Peyer's patch (tissue), 4 donors: ENCODE results near the gene MOCS2. TPM values are rescaled to one million over a fixed set of nuclear protein-coding genes. Genes with fewer than 3 reads are reported as not detected.

Experiments used
- DNase-seq, 3 donors: peaks; one replicate each; pipeline ENCODE4 v3.0.0-alpha.2; 2017 to 2019
- H3K27ac ChIP-seq, 4 donors: fragments of 200-600 bp; sonication (generic); one replicate each; pipeline ENCODE4 v1.5.1; 2016 to 2019
- H3K27me3 ChIP-seq, 2 donors: fragments of 200-600 bp; sonication (generic); one replicate each; pipeline ENCODE4 v1.5.1; 2019
- H3K36me3 ChIP-seq, 3 donors: fragments of 200-600 bp; sonication (generic); one replicate each; pipeline ENCODE4 v1.5.1; 2016 to 2019
- H3K4me1 ChIP-seq, 4 donors: fragments of 200-600 bp; sonication (generic); one replicate each; pipeline ENCODE4 v1.5.1; 2016 to 2019
- H3K4me3 ChIP-seq, 4 donors: fragments of 200-600 bp; sonication (generic); 1 replicate in 3 of 4; 2 replicates in 1 of 4; pipeline ENCODE4 v1.5.1; 2016 to 2019; ENCODE audit warnings: mild to moderate bottlenecking in 1 of 4
- H3K9me3 ChIP-seq, 4 donors: fragments of 200-600 bp; sonication (generic); one replicate each; pipeline ENCODE4 v1.5.1; 2016 to 2019; ENCODE audit warnings: mild to moderate bottlenecking in 1 of 4
- POLR2A ChIP-seq, 2 donors: fragments of 450-650 bp; IDR thresholded peaks; one replicate each; pipeline ENCODE4 v1.5.1; 2017; ENCODE audit warnings: antibody characterized with exemption in 2 of 2, mild to moderate bottlenecking in 2 of 2, moderate library complexity in 2 of 2
- total RNA-seq, 4 donors: library from RNA; depleted of rRNA; stranded (reverse); fragments of >200 nt; gene quantifications; one replicate each; pipeline ENCODE4 v1.1.0, GENCODE V29; 2016
- TF ChIP-seq, protein P1 (sequence below), 6 experiments: fragments of 450-650 bp in 4 of 6; fragments of 200-600 bp in 2 of 6; sonication (generic) in 1 of 6; IDR thresholded peaks; one replicate each; pipeline ENCODE4 v1.5.1; 2017 to 2019; ENCODE audit warnings: antibody characterized with exemption in 6 of 6, mild to moderate bottlenecking in 3 of 6, moderate library complexity in 1 of 6

Gene MOCS2
- 10 to 100 TPM; 24.5 to 38.4 (median 31.3) TPM for total RNA-seq

GRCh38 chr5:53109443-53110127 lies at the start of gene MOCS2:
MOCS2 (minus strand) TSS chr5:53109757; CDS start chr5:53107174, 2,583 bp downstream.
- peak; percentile 85 to 96 (median 93) for DNase-seq
- no peaks in the 10 kb centered on the region for H3K9me3 ChIP-seq
- peak within 1 kb of the TSS; percentile 59 to 76 (median 73) for H3K4me3 ChIP-seq
- H3K27me3 ChIP-seq = no peaks in the 10 kb centered on the region
- H3K27ac ChIP-seq = peak within 1 kb of the TSS; percentile 73 to 87 (median 76)
- TF ChIP-seq POLR2A (IDR thresholded peaks at IDR 0.05) = peak; percentile 71 to 76
- TF ChIP-seq, protein P1, sequence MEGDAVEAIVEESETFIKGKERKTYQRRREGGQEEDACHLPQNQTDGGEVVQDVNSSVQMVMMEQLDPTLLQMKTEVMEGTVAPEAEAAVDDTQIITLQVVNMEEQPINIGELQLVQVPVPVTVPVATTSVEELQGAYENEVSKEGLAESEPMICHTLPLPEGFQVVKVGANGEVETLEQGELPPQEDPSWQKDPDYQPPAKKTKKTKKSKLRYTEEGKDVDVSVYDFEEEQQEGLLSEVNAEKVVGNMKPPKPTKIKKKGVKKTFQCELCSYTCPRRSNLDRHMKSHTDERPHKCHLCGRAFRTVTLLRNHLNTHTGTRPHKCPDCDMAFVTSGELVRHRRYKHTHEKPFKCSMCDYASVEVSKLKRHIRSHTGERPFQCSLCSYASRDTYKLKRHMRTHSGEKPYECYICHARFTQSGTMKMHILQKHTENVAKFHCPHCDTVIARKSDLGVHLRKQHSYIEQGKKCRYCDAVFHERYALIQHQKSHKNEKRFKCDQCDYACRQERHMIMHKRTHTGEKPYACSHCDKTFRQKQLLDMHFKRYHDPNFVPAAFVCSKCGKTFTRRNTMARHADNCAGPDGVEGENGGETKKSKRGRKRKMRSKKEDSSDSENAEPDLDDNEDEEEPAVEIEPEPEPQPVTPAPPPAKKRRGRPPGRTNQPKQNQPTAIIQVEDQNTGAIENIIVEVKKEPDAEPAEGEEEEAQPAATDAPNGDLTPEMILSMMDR (IDR thresholded peaks at IDR 0.05) = no peak
- H3K36me3 ChIP-seq = no peaks in the 10 kb centered on the region
- H3K4me1 ChIP-seq = peaks cover 0 to 28% (median 0%) of the 10 kb centered on the region in 4 donors

DNA sequence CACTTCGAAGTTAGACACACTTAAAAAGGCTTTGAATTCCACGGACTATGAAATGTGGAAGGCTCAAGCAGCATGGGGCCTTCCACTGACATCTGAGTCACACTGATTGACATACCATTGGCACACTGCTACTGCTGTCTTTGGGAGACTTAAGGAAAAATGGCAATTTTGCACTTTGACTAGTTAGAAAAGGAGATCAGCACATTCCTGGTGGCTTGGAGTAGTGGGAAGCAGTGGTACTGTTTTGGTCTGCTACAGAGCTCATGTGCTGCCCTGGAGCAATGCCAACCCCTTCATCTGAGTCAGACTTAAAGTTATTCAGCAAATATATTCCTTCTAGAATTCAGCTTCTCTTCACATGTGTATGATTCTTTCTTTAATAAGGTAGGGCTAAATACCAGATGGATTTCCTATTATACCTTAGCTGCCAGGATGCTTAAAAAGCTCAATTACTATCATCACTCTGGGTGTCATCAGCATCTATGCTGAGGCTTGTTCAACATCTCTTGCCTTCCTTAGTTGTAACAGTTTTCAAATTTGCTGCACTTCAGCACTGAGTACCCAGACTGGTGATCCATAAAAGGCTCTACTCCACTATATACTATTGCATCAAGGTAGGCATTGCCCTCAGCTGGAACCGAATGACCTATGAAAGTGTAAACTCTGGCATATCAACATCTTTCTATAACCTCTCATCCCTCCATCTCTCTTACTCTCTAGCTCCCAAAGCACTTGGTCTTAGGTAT lies 42.3 kb upstream of the MOCS2 start:
- no peak overlapping the region for H3K27ac ChIP-seq
- TF ChIP-seq, protein P1 (IDR thresholded peaks at IDR 0.05) = no peak
- TF ChIP-seq POLR2A (IDR thresholded peaks at IDR 0.05) = no peak
- no peaks in the 10 kb centered on the region for H3K27me3 ChIP-seq
- DNase-seq = no peak
- H3K4me3 ChIP-seq = no peak overlapping the region
- H3K4me1 ChIP-seq = no peaks in the 10 kb centered on the region
- no peaks in the 10 kb centered on the region for H3K36me3 ChIP-seq
- no peaks in the 10 kb centered on the region for H3K9me3 ChIP-seq

DNA sequence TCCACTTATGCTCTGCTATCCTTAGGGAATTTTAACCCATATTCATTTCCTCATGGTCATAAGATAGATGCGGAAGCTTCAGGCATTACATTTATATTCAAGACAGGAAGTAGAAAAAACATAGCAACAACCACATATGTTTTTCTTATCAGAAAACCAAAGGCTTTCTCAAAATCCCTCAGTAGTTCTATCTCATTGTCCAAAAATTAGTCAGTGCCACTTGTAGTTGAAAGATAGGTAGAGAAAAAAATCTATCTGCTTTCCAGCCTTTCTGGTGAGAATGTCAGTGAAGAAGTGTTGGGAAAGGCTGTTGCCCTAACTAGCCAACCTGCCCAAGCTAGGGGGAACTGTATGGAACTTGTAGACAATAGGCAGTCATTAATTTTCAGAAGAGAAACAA lies 23.5 kb upstream of the MOCS2 start:
- Histone ChIP-seq H3K4me1 (no peaks in the 10 kb centered on the region), H3K36me3 (no peaks in the 10 kb centered on the region), H3K27ac (no peak overlapping the region), H3K27me3 (no peaks in the 10 kb centered on the region), H3K4me3 (no peak overlapping the region), H3K9me3 (no peaks in the 10 kb centered on the region)
- DNase-seq = no peak
- TF ChIP-seq POLR2A (IDR thresholded peaks at IDR 0.05) = no peak
- TF ChIP-seq, protein P1 (IDR thresholded peaks at IDR 0.05) = no peak

GRCh38 chr5:53130266-53130665 lies 20.7 kb upstream of the MOCS2 start:
- H3K27ac ChIP-seq = no peak overlapping the region
- no peak overlapping the region for H3K4me3 ChIP-seq
- H3K4me1 ChIP-seq = no peaks in the 10 kb centered on the region
- H3K36me3 ChIP-seq = no peaks in the 10 kb centered on the region
- TF ChIP-seq, protein P1 (IDR thresholded peaks at IDR 0.05) = no peak
- no peak for TF ChIP-seq POLR2A (IDR thresholded peaks at IDR 0.05)
- no peak for DNase-seq
- H3K9me3 ChIP-seq = no peaks in the 10 kb centered on the region
- H3K27me3 ChIP-seq = no peaks in the 10 kb centered on the region

DNA sequence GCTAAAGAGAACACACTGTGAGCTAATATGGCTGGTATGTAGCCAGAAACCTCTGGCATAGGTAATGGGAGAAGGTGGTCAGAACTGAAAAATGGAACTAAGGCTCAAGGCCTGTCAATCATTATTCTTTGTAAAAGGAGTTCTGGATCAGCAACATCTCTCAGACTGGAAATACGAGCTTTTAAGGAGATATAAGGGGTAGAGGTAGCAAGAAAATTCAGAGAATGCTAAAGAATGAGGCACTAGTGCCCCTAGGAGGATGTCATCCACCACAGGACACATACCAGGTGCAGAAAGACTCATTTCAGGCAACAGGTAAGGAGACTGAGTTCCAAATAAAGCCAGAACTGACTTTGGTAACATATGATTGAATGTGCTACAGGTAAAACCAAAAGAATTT lies 18.9 kb upstream of the MOCS2 start:
- Histone ChIP-seq H3K4me1 (no peaks in the 10 kb centered on the region), H3K9me3 (no peaks in the 10 kb centered on the region), H3K36me3 (no peaks in the 10 kb centered on the region), H3K27ac (no peak overlapping the region), H3K27me3 (no peaks in the 10 kb centered on the region), H3K4me3 (no peak overlapping the region)
- TF ChIP-seq, protein P1 (IDR thresholded peaks at IDR 0.05) = no peak
- TF ChIP-seq POLR2A (IDR thresholded peaks at IDR 0.05) = no peak
- no peak for DNase-seq
